Effector memory CD4-positive, alpha-beta T cell (primary cell): ENCODE measurements around the gene VANGL1.

Experiments used
- DNase-seq, 3 donors: peaks; one replicate each; pipeline ENCODE4 v3.0.0-alpha.2; 2020
- H3K27ac ChIP-seq: 2 replicates; pipeline ENCODE4 v1.7.0; 2013; ENCODE audit warnings: mild to moderate bottlenecking, low read length, moderate library complexity; ENCODE audit not compliant: insufficient read depth, poor library complexity, severe bottlenecking
- H3K27me3 ChIP-seq: replicated peaks from 2 replicates; pipeline ENCODE4 v1.7.0; 2013; ENCODE audit warnings: mild to moderate bottlenecking, low read length; ENCODE audit not compliant: insufficient read depth, control insufficient read depth, poor library complexity, severe bottlenecking
- H3K36me3 ChIP-seq: 2 replicates; pipeline ENCODE4 v1.7.0; 2013; ENCODE audit warnings: mild to moderate bottlenecking, low read length, moderate library complexity; ENCODE audit not compliant: control insufficient read depth, insufficient read depth
- H3K4me1 ChIP-seq: 2 replicates; pipeline ENCODE4 v1.7.0; 2013; ENCODE audit warnings: low read length, mild to moderate bottlenecking; ENCODE audit not compliant: control insufficient read depth, insufficient read depth, poor library complexity, severe bottlenecking
- H3K4me3 ChIP-seq: 2 replicates; pipeline ENCODE4 v1.7.0; 2013; ENCODE audit warnings: low read length, low read depth, mild to moderate bottlenecking; ENCODE audit not compliant: insufficient read depth, poor library complexity, severe bottlenecking
- H3K9me3 ChIP-seq: 2 replicates; pipeline ENCODE4 v1.7.0; 2013; ENCODE audit warnings: mild to moderate bottlenecking, low read length, moderate library complexity; ENCODE audit not compliant: control insufficient read depth

Gene VANGL1

DNA sequence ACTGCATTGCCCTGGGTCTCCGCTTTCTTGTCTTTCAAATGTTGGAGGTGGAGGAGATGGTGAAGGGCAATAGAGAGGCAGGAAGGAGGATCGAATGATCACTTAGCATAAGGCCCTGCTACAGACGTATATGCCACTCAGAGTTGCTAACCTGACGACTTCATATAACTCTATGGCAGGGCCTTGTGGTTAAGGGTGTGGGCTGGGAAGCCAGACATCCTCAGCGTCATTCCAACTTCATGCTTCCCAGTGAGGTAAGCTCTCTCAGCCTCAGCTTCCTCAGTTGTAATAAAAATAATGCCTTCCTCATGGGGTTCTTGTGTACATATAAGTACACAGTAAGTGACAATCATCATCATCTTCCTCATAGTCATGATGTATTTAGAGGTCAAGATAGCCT, 72.1 kb downstream of the VANGL1 start:
- Histone ChIP-seq H3K27me3 (no peaks in the 10 kb centered on the region), H3K9me3 (no peaks in the 10 kb centered on the region), H3K27ac (no peak overlapping the region), H3K4me1 (no peaks in the 10 kb centered on the region), H3K4me3 (no peak overlapping the region), H3K36me3 (no peaks in the 10 kb centered on the region)
- no peak for DNase-seq

- DNase-seq = no peak
- Histone ChIP-seq H3K4me3 (no peak overlapping the region), H3K36me3 (no peaks in the 10 kb centered on the region), H3K9me3 (no peaks in the 10 kb centered on the region), H3K27ac (no peak overlapping the region), H3K4me1 (no peaks in the 10 kb centered on the region), H3K27me3 (no peaks in the 10 kb centered on the region)
Observed at GRCh38 chr1:115714572-115715141, 72.9 kb downstream of the VANGL1 start.

- no peak for DNase-seq
- Histone ChIP-seq H3K27me3 (no peaks in the 10 kb centered on the region), H3K27ac (no peak overlapping the region), H3K36me3 (no peaks in the 10 kb centered on the region), H3K4me1 (no peaks in the 10 kb centered on the region), H3K4me3 (no peak overlapping the region), H3K9me3 (no peaks in the 10 kb centered on the region)
Observed at GRCh38 chr1:115717541-115717940, 75.8 kb downstream of the VANGL1 start.

GRCh38 chr1:115718011-115718754, 76.4 kb downstream of the VANGL1 start:
- H3K36me3 ChIP-seq = no peaks in the 10 kb centered on the region
- no peak overlapping the region for H3K27ac ChIP-seq
- H3K4me3 ChIP-seq = no peak overlapping the region
- H3K4me1 ChIP-seq = no peaks in the 10 kb centered on the region
- no peaks in the 10 kb centered on the region for H3K27me3 ChIP-seq
- H3K9me3 ChIP-seq = no peaks in the 10 kb centered on the region
- DNase-seq = no peak

DNA sequence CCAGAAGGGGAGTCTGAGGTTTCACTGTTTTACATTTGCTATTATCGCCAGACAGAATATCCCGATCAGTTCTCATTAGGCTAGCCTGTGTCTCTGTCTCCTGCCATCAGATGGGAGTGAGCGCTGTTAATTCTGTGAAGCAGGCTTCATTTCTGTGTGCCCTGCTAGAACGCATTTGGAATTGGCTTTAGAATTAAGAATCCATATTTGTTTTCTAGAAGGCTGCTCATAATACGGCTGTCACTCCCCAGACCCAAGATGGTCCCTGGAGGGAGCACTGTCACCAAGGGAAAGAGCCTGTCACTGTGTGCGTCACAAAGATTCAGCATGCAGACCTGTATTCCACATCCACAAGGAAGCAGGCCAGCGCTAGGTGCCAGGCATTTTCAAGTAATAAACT, 77.5 kb downstream of the VANGL1 start:
- Histone ChIP-seq H3K4me3 (no peak overlapping the region), H3K36me3 (no peaks in the 10 kb centered on the region), H3K9me3 (no peaks in the 10 kb centered on the region), H3K27ac (no peak overlapping the region), H3K4me1 (no peaks in the 10 kb centered on the region), H3K27me3 (no peaks in the 10 kb centered on the region)
- no peak for DNase-seq

GRCh38 chr1:115722221-115722620, 80.5 kb downstream of the VANGL1 start:
- Histone ChIP-seq H3K4me1 (no peaks in the 10 kb centered on the region), H3K27ac (no peak overlapping the region), H3K4me3 (no peak overlapping the region), H3K9me3 (no peaks in the 10 kb centered on the region), H3K27me3 (no peaks in the 10 kb centered on the region), H3K36me3 (no peaks in the 10 kb centered on the region)
- no peak for DNase-seq

DNA sequence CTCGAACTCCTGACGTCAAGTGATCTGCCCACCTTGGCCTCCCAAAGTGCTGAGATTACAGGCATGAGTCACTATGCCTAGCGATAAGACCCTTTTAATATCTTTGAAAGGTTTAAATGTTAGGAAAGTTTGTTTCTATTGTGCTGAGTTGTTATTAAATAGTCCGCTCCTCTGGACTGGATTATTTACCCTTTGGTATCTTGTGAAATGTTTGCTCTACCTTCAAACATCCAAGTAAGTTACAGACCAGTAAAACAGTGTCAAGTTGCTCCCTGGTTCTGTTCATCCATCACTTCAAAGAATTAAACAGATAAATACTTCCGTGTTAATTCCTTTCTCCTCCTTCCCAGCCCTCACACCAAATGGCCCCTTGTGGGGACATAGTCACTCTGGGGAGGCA, 82.0 kb downstream of the VANGL1 start:
- Histone ChIP-seq H3K36me3 (no peaks in the 10 kb centered on the region), H3K4me3 (no peak overlapping the region), H3K4me1 (no peaks in the 10 kb centered on the region), H3K9me3 (no peaks in the 10 kb centered on the region), H3K27me3 (no peaks in the 10 kb centered on the region), H3K27ac (no peak overlapping the region)
- DNase-seq = no peak

DNA sequence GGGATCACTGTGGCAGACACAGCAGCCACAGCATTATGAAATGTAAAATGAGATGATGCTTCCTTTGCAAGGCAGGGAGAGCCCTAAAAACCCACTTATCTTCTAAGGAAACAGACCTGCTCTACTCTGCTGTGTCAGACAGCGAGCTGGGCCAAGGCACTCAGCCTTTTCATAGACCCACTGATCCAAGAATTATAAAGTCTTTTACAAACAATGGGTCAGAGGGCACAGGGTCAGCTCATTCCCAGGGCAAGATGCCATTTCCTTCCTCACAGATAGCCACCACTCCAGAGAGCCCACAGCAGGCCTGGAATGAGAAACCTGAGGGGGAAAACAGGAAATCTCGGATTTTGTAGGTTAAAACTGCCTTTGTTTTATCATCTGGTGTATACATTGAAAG, 83.8 kb downstream of the VANGL1 start:
- Histone ChIP-seq H3K4me1 (no peaks in the 10 kb centered on the region), H3K9me3 (no peaks in the 10 kb centered on the region), H3K27me3 (no peaks in the 10 kb centered on the region), H3K4me3 (no peak overlapping the region), H3K36me3 (no peaks in the 10 kb centered on the region), H3K27ac (no peak overlapping the region)
- no peak for DNase-seq

GRCh38 chr1:115726161-115726560, 84.4 kb downstream of the VANGL1 start:
- Histone ChIP-seq H3K27me3 (no peaks in the 10 kb centered on the region), H3K36me3 (no peaks in the 10 kb centered on the region), H3K9me3 (no peaks in the 10 kb centered on the region), H3K27ac (no peak overlapping the region), H3K4me1 (no peaks in the 10 kb centered on the region), H3K4me3 (no peak overlapping the region)
- no peak for DNase-seq

DNA sequence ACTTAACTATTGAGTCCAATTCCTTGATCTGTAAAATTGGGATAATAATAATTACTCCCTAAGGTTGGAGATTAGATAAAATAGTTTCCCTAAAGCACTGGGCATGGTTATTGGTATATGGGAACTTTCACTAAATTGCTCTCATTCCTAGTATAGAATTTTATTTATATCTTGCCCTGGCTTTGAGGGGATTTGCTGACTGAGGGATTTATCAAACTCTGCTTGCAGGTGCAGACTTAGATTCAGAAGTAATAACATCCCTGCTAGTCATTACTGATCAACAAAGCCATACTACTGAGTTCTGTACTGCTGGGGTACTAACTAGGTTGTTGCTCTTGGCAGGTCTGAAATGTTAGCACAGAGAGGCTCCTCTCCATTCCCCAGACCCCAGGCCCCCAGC, 84.8 kb downstream of the VANGL1 start:
- H3K27ac ChIP-seq = no peak overlapping the region
- no peak overlapping the region for H3K4me3 ChIP-seq
- no peaks in the 10 kb centered on the region for H3K36me3 ChIP-seq
- no peaks in the 10 kb centered on the region for H3K9me3 ChIP-seq
- H3K4me1 ChIP-seq = no peaks in the 10 kb centered on the region
- no peaks in the 10 kb centered on the region for H3K27me3 ChIP-seq
- DNase-seq = no peak
